ENCODE measurements around the gene SPEG.

SPEG gene

GRCh38 chr2:219482674-219483405 is 48.2 kb downstream of the SPEG start:
- no peaks in the 10 kb centered on the region for H3K36me3 Mint-ChIP-seq
- no peaks in the 10 kb centered on the region for H3K9me3 Mint-ChIP-seq
- H3K4me3 Mint-ChIP-seq, result no peak overlapping the region
- H3K27ac Mint-ChIP-seq, result no peak overlapping the region
- no peak for ATAC-seq
- DNase-seq (ENCODE audit: low spot score in 2 of 2), result no peak
- no peaks in the 10 kb centered on the region for H3K4me1 Mint-ChIP-seq

GRCh38 chr2:219483451-219484342 is 49.1 kb downstream of the SPEG start:
- H3K9me3 Mint-ChIP-seq, result no peaks in the 10 kb centered on the region
- H3K4me1 Mint-ChIP-seq, result no peaks in the 10 kb centered on the region
- H3K36me3 Mint-ChIP-seq, result no peaks in the 10 kb centered on the region
- H3K27ac Mint-ChIP-seq, result no peak overlapping the region
- ATAC-seq (no peak), DNase-seq (ENCODE audit: low spot score in 2 of 2) (no peak)
- H3K4me3 Mint-ChIP-seq, result peak overlapping the region; percentile 50

GRCh38 chr2:219484343-219485200 is 49.9 kb downstream of the SPEG start:
- Mint-ChIP-seq H3K27ac (no peak overlapping the region), H3K36me3 (no peaks in the 10 kb centered on the region), H3K4me3 (peak overlapping the region; percentile 50), H3K4me1 (no peaks in the 10 kb centered on the region), H3K9me3 (no peaks in the 10 kb centered on the region)
- ATAC-seq, result peak; percentile 22
- DNase-seq (ENCODE audit: low spot score in 2 of 2), result no peak

GRCh38 chr2:219485201-219485580 is 50.5 kb downstream of the SPEG start:
- no peaks in the 10 kb centered on the region for H3K4me1 Mint-ChIP-seq
- no peak overlapping the region for H3K27ac Mint-ChIP-seq
- H3K4me3 Mint-ChIP-seq, result no peak overlapping the region
- H3K9me3 Mint-ChIP-seq, result no peaks in the 10 kb centered on the region
- DNase-seq (ENCODE audit: low spot score in 2 of 2) (no peak), ATAC-seq (no peak)
- no peaks in the 10 kb centered on the region for H3K36me3 Mint-ChIP-seq

GRCh38 chr2:219486380-219486959 is 51.8 kb downstream of the SPEG start:
- Mint-ChIP-seq H3K4me1 (no peaks in the 10 kb centered on the region), H3K9me3 (no peaks in the 10 kb centered on the region), H3K4me3 (no peak overlapping the region), H3K27ac (no peak overlapping the region), H3K36me3 (no peaks in the 10 kb centered on the region)
- ATAC-seq, result no peak
- no peak for DNase-seq (ENCODE audit: low spot score in 2 of 2)

GRCh38 chr2:219488149-219488843 is 53.7 kb downstream of the SPEG start:
- ATAC-seq (no peak), DNase-seq (ENCODE audit: low spot score in 2 of 2) (no peak)
- H3K4me1 Mint-ChIP-seq, result no peaks in the 10 kb centered on the region
- no peaks in the 10 kb centered on the region for H3K9me3 Mint-ChIP-seq
- H3K27ac Mint-ChIP-seq, result no peak overlapping the region
- H3K4me3 Mint-ChIP-seq, result no peak overlapping the region
- H3K36me3 Mint-ChIP-seq, result no peaks in the 10 kb centered on the region

GRCh38 chr2:219488844-219489194 is 54.2 kb downstream of the SPEG start:
- no peak for DNase-seq (ENCODE audit: low spot score in 2 of 2)
- Mint-ChIP-seq H3K4me3 (no peak overlapping the region), H3K36me3 (no peaks in the 10 kb centered on the region), H3K9me3 (no peaks in the 10 kb centered on the region), H3K27ac (no peak overlapping the region), H3K4me1 (no peaks in the 10 kb centered on the region)
- ATAC-seq, result no peak

GRCh38 chr2:219489315-219489714 is 54.7 kb downstream of the SPEG start:
- Mint-ChIP-seq H3K4me1 (no peaks in the 10 kb centered on the region), H3K9me3 (no peaks in the 10 kb centered on the region), H3K4me3 (no peak overlapping the region), H3K27ac (no peak overlapping the region), H3K36me3 (no peaks in the 10 kb centered on the region)
- no peak for ATAC-seq
- DNase-seq (ENCODE audit: low spot score in 2 of 2), result no peak

GRCh38 chr2:219490186-219490585 is 55.5 kb downstream of the SPEG start:
- Mint-ChIP-seq H3K4me1 (no peaks in the 10 kb centered on the region), H3K9me3 (no peaks in the 10 kb centered on the region), H3K4me3 (no peak overlapping the region), H3K36me3 (no peaks in the 10 kb centered on the region), H3K27ac (no peak overlapping the region)
- ATAC-seq (no peak), DNase-seq (ENCODE audit: low spot score in 2 of 2) (no peak)

GRCh38 chr2:219490600-219491130 is 56.0 kb downstream of the SPEG start:
- no peak for ATAC-seq
- Mint-ChIP-seq H3K4me1 (no peaks in the 10 kb centered on the region), H3K4me3 (no peak overlapping the region), H3K9me3 (no peaks in the 10 kb centered on the region), H3K27ac (no peak overlapping the region), H3K36me3 (no peaks in the 10 kb centered on the region)
- DNase-seq (ENCODE audit: low spot score in 2 of 2), result no peak

GRCh38 chr2:219491278-219491963 is 56.8 kb downstream of the SPEG start:
- Mint-ChIP-seq H3K4me1 (peaks cover 3% of the 10 kb centered on the region), H3K27ac (no peak overlapping the region), H3K4me3 (no peak overlapping the region), H3K9me3 (no peaks in the 10 kb centered on the region), H3K36me3 (no peaks in the 10 kb centered on the region)
- no peak for ATAC-seq
- DNase-seq (ENCODE audit: low spot score in 2 of 2), result no peak

- Mint-ChIP-seq H3K4me3 (no peak overlapping the region), H3K9me3 (no peaks in the 10 kb centered on the region), H3K27ac (no peak overlapping the region), H3K4me1 (peaks cover 15% of the 10 kb centered on the region), H3K36me3 (no peaks in the 10 kb centered on the region)
- ATAC-seq (no peak), DNase-seq (ENCODE audit: low spot score in 2 of 2) (no peak)
Measured at GRCh38 chr2:219492575-219492974, 57.9 kb downstream of the SPEG start.

- peaks cover 2% of the 10 kb centered on the region for H3K36me3 Mint-ChIP-seq
- no peak overlapping the region for H3K4me3 Mint-ChIP-seq
- no peak for ATAC-seq
- H3K27ac Mint-ChIP-seq, result no peak overlapping the region
- DNase-seq (ENCODE audit: low spot score in 2 of 2), result no peak
- H3K9me3 Mint-ChIP-seq, result no peaks in the 10 kb centered on the region
- H3K4me1 Mint-ChIP-seq, result peaks cover 20% of the 10 kb centered on the region
Measured at GRCh38 chr2:219493086-219493485, 58.4 kb downstream of the SPEG start.

- no peak for DNase-seq (ENCODE audit: low spot score in 2 of 2)
- H3K4me1 Mint-ChIP-seq, result peaks cover 40% of the 10 kb centered on the region
- ATAC-seq, result no peak
- H3K27ac Mint-ChIP-seq, result no peak overlapping the region
- peaks cover 10% of the 10 kb centered on the region for H3K36me3 Mint-ChIP-seq
- no peak overlapping the region for H3K4me3 Mint-ChIP-seq
- no peaks in the 10 kb centered on the region for H3K9me3 Mint-ChIP-seq
Measured at GRCh38 chr2:219494952-219495530, 60.4 kb downstream of the SPEG start.
